ENCODE measurements around the gene MSH4. TPM values are rescaled to one million over a fixed set of nuclear protein-coding genes. Genes with fewer than 3 reads are reported as not detected.

Gene MSH4
- total RNA-seq, 1 donor from 2014 or later, result 0.34 TPM

DNA sequence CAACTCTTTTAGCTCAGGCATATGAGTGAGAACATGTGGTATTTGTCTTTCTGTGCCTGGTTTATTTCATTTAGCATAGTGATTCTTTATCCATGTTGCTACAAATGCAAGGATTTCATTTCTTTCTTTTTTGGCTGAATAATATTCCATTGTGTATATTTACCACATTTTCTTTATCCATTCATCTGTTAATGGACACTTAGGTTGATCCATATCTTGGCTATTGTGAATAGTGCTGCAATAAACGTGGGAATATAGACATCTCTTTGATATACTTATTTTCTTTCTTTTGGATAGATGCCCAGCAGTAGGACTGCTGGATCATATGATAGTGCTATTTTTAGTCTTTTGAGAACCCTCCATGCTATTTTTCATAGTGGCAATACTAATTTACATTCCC, 104.7 kb downstream of the MSH4 start:
- FAIRE-seq (no peak), DNase-seq (ENCODE audit: low read depth) (no peak)
- Mint-ChIP-seq H3K9me3 (ENCODE audit: unreplicated experiment) (no peaks in the 10 kb centered on the region), H3K27ac (ENCODE audit: unreplicated experiment) (no peak overlapping the region), H3K4me1 (ENCODE audit: low read depth, unreplicated experiment) (no peaks in the 10 kb centered on the region), H3K4me3 (ENCODE audit: unreplicated experiment) (no peak overlapping the region), H3K36me3 (ENCODE audit: low read depth, unreplicated experiment) (no peaks in the 10 kb centered on the region), H3K27me3 (ENCODE audit: low read depth, unreplicated experiment) (no peaks in the 10 kb centered on the region)
- Histone ChIP-seq H2AFZ (ENCODE audit: low read depth, low read length) (no peak overlapping the region), H3K79me2 (ENCODE audit: insufficient read depth, low read length) (no peaks in the 10 kb centered on the region), H3K9me3 (ENCODE audit: insufficient read depth, low read depth, low read length) (no peaks in the 10 kb centered on the region), H3K36me3 (ENCODE audit: insufficient read depth, low read length) (no peaks in the 10 kb centered on the region), H3K27me3 (ENCODE audit: insufficient read depth, low read length) (no peaks in the 10 kb centered on the region), H3K9ac (ENCODE audit: low read length) (no peak overlapping the region), H3K4me2 (ENCODE audit: low read length) (no peak overlapping the region), H3K4me1 (ENCODE audit: insufficient read depth, low read length) (no peaks in the 10 kb centered on the region), H4K20me1 (ENCODE audit: insufficient read depth, low read length) (no peaks in the 10 kb centered on the region), H3K27ac (ENCODE audit: low read depth, low read length) (no peak overlapping the region), H3K4me3 (ENCODE audit: insufficient read depth, low read depth, low read length) (no peak overlapping the region)
- TF ChIP-seq CTCF (IDR thresholded peaks at IDR 0.05; ENCODE audit: insufficient read depth, low read depth, low read length), result no peak
- TF ChIP-seq EZH2 (IDR thresholded peaks at IDR 0.05; ENCODE audit: insufficient read depth, low read length), result no peak

- Mint-ChIP-seq H3K9me3 (ENCODE audit: unreplicated experiment) (peaks cover 5% of the 10 kb centered on the region), H3K4me1 (ENCODE audit: low read depth, unreplicated experiment) (no peaks in the 10 kb centered on the region), H3K4me3 (ENCODE audit: unreplicated experiment) (no peak overlapping the region), H3K27me3 (ENCODE audit: low read depth, unreplicated experiment) (no peaks in the 10 kb centered on the region), H3K36me3 (ENCODE audit: low read depth, unreplicated experiment) (no peaks in the 10 kb centered on the region), H3K27ac (ENCODE audit: unreplicated experiment) (no peak overlapping the region)
- Histone ChIP-seq H3K9me3 (ENCODE audit: insufficient read depth, low read depth, low read length) (no peaks in the 10 kb centered on the region), H3K27me3 (ENCODE audit: insufficient read depth, low read length) (no peaks in the 10 kb centered on the region), H3K36me3 (ENCODE audit: insufficient read depth, low read length) (no peaks in the 10 kb centered on the region), H4K20me1 (ENCODE audit: insufficient read depth, low read length) (no peaks in the 10 kb centered on the region), H3K4me2 (ENCODE audit: low read length) (no peak overlapping the region), H2AFZ (ENCODE audit: low read depth, low read length) (no peak overlapping the region), H3K27ac (ENCODE audit: low read depth, low read length) (no peak overlapping the region), H3K9ac (ENCODE audit: low read length) (no peak overlapping the region), H3K79me2 (ENCODE audit: insufficient read depth, low read length) (no peaks in the 10 kb centered on the region), H3K4me1 (ENCODE audit: insufficient read depth, low read length) (no peaks in the 10 kb centered on the region), H3K4me3 (ENCODE audit: insufficient read depth, low read depth, low read length) (no peak overlapping the region)
- TF ChIP-seq EZH2 (IDR thresholded peaks at IDR 0.05; ENCODE audit: insufficient read depth, low read length) (no peak), CTCF (IDR thresholded peaks at IDR 0.05; ENCODE audit: insufficient read depth, low read depth, low read length) (peak; percentile 69)
- FAIRE-seq (no peak), DNase-seq (ENCODE audit: low read depth) (peak; percentile 16)
These were observed 112.1 kb downstream of the MSH4 start for GRCh38 chr1:75908717-75909152.

GRCh38 chr1:75916834-75917233, 120.2 kb downstream of the MSH4 start:
- Histone ChIP-seq H4K20me1 (ENCODE audit: insufficient read depth, low read length) (no peaks in the 10 kb centered on the region), H3K9ac (ENCODE audit: low read length) (no peak overlapping the region), H3K4me1 (ENCODE audit: insufficient read depth, low read length) (no peaks in the 10 kb centered on the region), H3K79me2 (ENCODE audit: insufficient read depth, low read length) (no peaks in the 10 kb centered on the region), H3K27me3 (ENCODE audit: insufficient read depth, low read length) (no peaks in the 10 kb centered on the region), H3K4me3 (ENCODE audit: insufficient read depth, low read depth, low read length) (no peak overlapping the region), H3K27ac (ENCODE audit: low read depth, low read length) (no peak overlapping the region), H2AFZ (ENCODE audit: low read depth, low read length) (no peak overlapping the region), H3K4me2 (ENCODE audit: low read length) (no peak overlapping the region), H3K36me3 (ENCODE audit: insufficient read depth, low read length) (no peaks in the 10 kb centered on the region), H3K9me3 (ENCODE audit: insufficient read depth, low read depth, low read length) (no peaks in the 10 kb centered on the region)
- Mint-ChIP-seq H3K27ac (ENCODE audit: unreplicated experiment) (no peak overlapping the region), H3K4me3 (ENCODE audit: unreplicated experiment) (no peak overlapping the region), H3K27me3 (ENCODE audit: low read depth, unreplicated experiment) (peaks cover 5% of the 10 kb centered on the region), H3K9me3 (ENCODE audit: unreplicated experiment) (no peaks in the 10 kb centered on the region), H3K4me1 (ENCODE audit: low read depth, unreplicated experiment) (no peaks in the 10 kb centered on the region), H3K36me3 (ENCODE audit: low read depth, unreplicated experiment) (no peaks in the 10 kb centered on the region)
- TF ChIP-seq CTCF (IDR thresholded peaks at IDR 0.05; ENCODE audit: insufficient read depth, low read depth, low read length) (no peak), EZH2 (IDR thresholded peaks at IDR 0.05; ENCODE audit: insufficient read depth, low read length) (no peak)
- no peak for DNase-seq (ENCODE audit: low read depth)
- no peak for FAIRE-seq
